SK-N-SH (cell line): ENCODE data around the gene PIAS3. TPM values are rescaled to one million over a fixed set of nuclear protein-coding genes. Genes with fewer than 3 reads are reported as not detected.

Experiments
- CTCF ChIA-PET: fragments of 300-600, 350-600 bp; formaldehyde crosslinking; extraction: SDS; loops from one replicate; lab custom pipeline; 2021; lab: Yijun Ruan, JAX
- POLR2A ChIA-PET: fragments of 350-600 bp; sonication (Branson Sonifier 250); formaldehyde crosslinking; extraction: SDS; loops from one replicate; lab custom pipeline; 2020; ENCODE audit warnings: antibody characterized with exemption, inconsistent platforms; lab: Yijun Ruan, JAX
- DNase-seq: peaks from one replicate; pipeline ENCODE4 v3.0.0; 2012
- H2AFZ ChIP-seq: fragments of 200-600 bp; sonication (generic); 2 replicates; pipeline ENCODE4 v1.8.1; 2016; ENCODE audit warnings: antibody characterized with exemption, mild to moderate bottlenecking, low read depth
- H3F3A ChIP-seq: fragments of 200-600 bp; sonication (generic); replicated peaks from 2 replicates; pipeline ENCODE3; 2016; ENCODE audit warnings: antibody characterized with exemption, mild to moderate bottlenecking; ENCODE audit not compliant: insufficient read depth
- H3K27ac ChIP-seq, 2 experiments: fragments of 200-500 bp in 1 of 2; fragments of 200-600 bp in 1 of 2; sonication (Bioruptor generic) in 1 of 2; sonication (generic), shearing (Covaris generic) in 1 of 2; 2 replicates each; pipeline versions ENCODE4 v1.5.1 to v1.6.1; 2014 to 2016; ENCODE audit warnings: low read depth in 2 of 2, inconsistent platforms in 1 of 2, low read length in 1 of 2, mild to moderate bottlenecking in 1 of 2, mixed read lengths in 1 of 2
- H3K27me3 ChIP-seq: fragments of 200-600 bp; sonication (generic), shearing (Covaris generic); 2 replicates; pipeline ENCODE4 v1.6.1; 2016; ENCODE audit warnings: mixed run types; ENCODE audit not compliant: insufficient read depth
- H3K36me3 ChIP-seq, 2 experiments: fragments of 200-500 bp in 1 of 2; fragments of 200-600 bp in 1 of 2; sonication (Bioruptor generic) in 1 of 2; sonication (generic) in 1 of 2; replicated peaks in 1 of 2; 2 replicates each; pipeline versions ENCODE3 to v1.5.1; 2014 to 2016; ENCODE audit warnings: low read length in 1 of 2, mild to moderate bottlenecking in 1 of 2; ENCODE audit not compliant: insufficient read depth in 2 of 2, control insufficient read depth in 1 of 2
- H3K4me1 ChIP-seq, 2 experiments: fragments of 200-500 bp in 1 of 2; fragments of 200-600 bp in 1 of 2; sonication (Bioruptor generic) in 1 of 2; sonication (generic), shearing (Covaris generic) in 1 of 2; 2 replicates each; pipeline versions ENCODE4 v1.5.1 to v1.6.1; 2014 to 2016; ENCODE audit warnings: low read depth in 1 of 2, low read length in 1 of 2, mixed run types in 1 of 2; ENCODE audit not compliant: insufficient read depth in 2 of 2, control insufficient read depth in 1 of 2
- H3K4me2 ChIP-seq: fragments of 200-600 bp; sonication (generic), shearing (Covaris generic); 2 replicates; pipeline ENCODE4 v1.6.1; 2017; ENCODE audit warnings: mixed run types
- H3K4me3 ChIP-seq, 2 experiments: fragments of 200-500 bp in 1 of 2; fragments of 200-600 bp in 1 of 2; sonication (Bioruptor generic) in 1 of 2; sonication (generic), shearing (Covaris generic) in 1 of 2; 2 replicates each; pipeline versions ENCODE4 v1.5.1 to v1.8.1; 2014 to 2016; ENCODE audit warnings: low read depth in 2 of 2, inconsistent platforms in 1 of 2, low read length in 1 of 2, mild to moderate bottlenecking in 1 of 2, mixed read lengths in 1 of 2, moderate library complexity in 1 of 2
- H3K79me2 ChIP-seq: fragments of 200-600 bp; sonication (generic); 2 replicates; pipeline ENCODE4 v1.8.1; 2017; ENCODE audit warnings: mild to moderate bottlenecking; ENCODE audit not compliant: insufficient read depth
- H3K9ac ChIP-seq: fragments of 200-600 bp; sonication (generic); 2 replicates; pipeline ENCODE4 v1.6.1; 2017; ENCODE audit warnings: mixed run types
- H3K9me2 ChIP-seq: fragments of 200-600 bp; sonication (generic); 2 replicates; pipeline ENCODE4 v1.6.1; 2017; ENCODE audit warnings: mixed run types
- H3K9me3 ChIP-seq: fragments of 200-600 bp; sonication (generic); 2 replicates; pipeline ENCODE4 v1.6.1; 2017; ENCODE audit warnings: mixed run types, mild to moderate bottlenecking, moderate library complexity
- H4K20me1 ChIP-seq: fragments of 200-600 bp; sonication (generic); 2 replicates; pipeline ENCODE4 v1.6.1; 2017; ENCODE audit warnings: mild to moderate bottlenecking, mixed run types; ENCODE audit not compliant: insufficient read depth
- EP300 ChIP-seq, 2 experiments: IDR thresholded peaks; 2 replicates each; pipeline versions ENCODE4 v1.4.0 to v1.6.1; 2012; ENCODE audit warnings: borderline replicate concordance in 1 of 2, low read depth in 1 of 2, low read length in 1 of 2
- GATA2 ChIP-seq: sonication (generic); formaldehyde crosslinking; IDR thresholded peaks from 2 replicates; pipeline ENCODE4 v1.5.0; 2020; ENCODE audit warnings: mild to moderate bottlenecking, missing genetic modification reagents
- NFIC ChIP-seq: IDR thresholded peaks from 2 replicates; pipeline ENCODE4 v1.4.0; 2012; ENCODE audit warnings: borderline replicate concordance
- TCF12 ChIP-seq: IDR thresholded peaks from 2 replicates; pipeline ENCODE4 v1.4.0; 2012
- TEAD4 ChIP-seq: IDR thresholded peaks from 2 replicates; pipeline ENCODE4 v1.4.0; 2012; ENCODE audit warnings: mild to moderate bottlenecking, borderline replicate concordance; ENCODE audit not compliant: insufficient read depth
- WGBS: methylation state at CpG from one replicate; pipeline ENCODE4 v1.1.6; 2017; ENCODE audit warnings: low lambda C conversion rate; 5-methylcytosine and 5-hydroxymethylcytosine counted together
- polyA plus RNA-seq, 3 experiments: library from polyadenylated mRNA; depleted of rRNA; stranded (reverse); fragments of >200 nt; gene quantifications; 2 replicates each; pipeline ENCODE4 v1.2.3, GENCODE V29; 2012
- TF ChIP-seq, protein P1 (sequence below): fragments of 150-350 bp; IDR thresholded peaks from 2 replicates; pipeline ENCODE4 v1.6.1; 2017; ENCODE audit warnings: antibody characterized with exemption, low read length, low read depth, borderline replicate concordance
- TF ChIP-seq, protein P2 (sequence below): IDR thresholded peaks from 2 replicates; pipeline ENCODE4 v1.6.1; 2012; ENCODE audit warnings: mild to moderate bottlenecking, low read depth, low read length, moderate library complexity

The PIAS3 gene
- polyA plus RNA-seq, 1 of the 3 experiments (the other 2 are of a cell fraction), result 35.5 TPM

DNA sequence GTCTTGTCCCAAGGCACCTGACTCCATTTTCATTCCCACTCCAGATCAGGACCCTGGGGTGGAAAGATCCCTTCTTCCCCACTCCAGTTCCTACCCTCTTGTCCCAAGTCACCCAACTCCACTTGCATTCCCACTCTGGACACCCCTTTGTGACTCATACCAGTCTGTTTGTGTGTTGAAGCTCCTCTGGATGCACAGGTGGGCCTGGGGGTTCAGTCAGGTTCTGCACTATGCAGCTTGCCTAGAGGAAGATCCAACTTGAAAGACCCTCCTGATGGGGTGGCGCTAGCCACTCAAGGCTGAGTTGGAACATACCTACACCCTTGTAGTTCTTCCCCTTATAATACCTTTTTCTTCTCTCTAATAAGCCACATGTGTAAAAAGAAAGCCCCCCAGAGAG, 36.6 kb upstream of the PIAS3 start (continued):
- TF ChIP-seq, protein P1, sequence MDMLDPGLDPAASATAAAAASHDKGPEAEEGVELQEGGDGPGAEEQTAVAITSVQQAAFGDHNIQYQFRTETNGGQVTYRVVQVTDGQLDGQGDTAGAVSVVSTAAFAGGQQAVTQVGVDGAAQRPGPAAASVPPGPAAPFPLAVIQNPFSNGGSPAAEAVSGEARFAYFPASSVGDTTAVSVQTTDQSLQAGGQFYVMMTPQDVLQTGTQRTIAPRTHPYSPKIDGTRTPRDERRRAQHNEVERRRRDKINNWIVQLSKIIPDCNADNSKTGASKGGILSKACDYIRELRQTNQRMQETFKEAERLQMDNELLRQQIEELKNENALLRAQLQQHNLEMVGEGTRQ, result no peak
- no peak for TF ChIP-seq GATA2 (CRISPR knock-in tag)
- no peak for TF ChIP-seq TCF12

DNA sequence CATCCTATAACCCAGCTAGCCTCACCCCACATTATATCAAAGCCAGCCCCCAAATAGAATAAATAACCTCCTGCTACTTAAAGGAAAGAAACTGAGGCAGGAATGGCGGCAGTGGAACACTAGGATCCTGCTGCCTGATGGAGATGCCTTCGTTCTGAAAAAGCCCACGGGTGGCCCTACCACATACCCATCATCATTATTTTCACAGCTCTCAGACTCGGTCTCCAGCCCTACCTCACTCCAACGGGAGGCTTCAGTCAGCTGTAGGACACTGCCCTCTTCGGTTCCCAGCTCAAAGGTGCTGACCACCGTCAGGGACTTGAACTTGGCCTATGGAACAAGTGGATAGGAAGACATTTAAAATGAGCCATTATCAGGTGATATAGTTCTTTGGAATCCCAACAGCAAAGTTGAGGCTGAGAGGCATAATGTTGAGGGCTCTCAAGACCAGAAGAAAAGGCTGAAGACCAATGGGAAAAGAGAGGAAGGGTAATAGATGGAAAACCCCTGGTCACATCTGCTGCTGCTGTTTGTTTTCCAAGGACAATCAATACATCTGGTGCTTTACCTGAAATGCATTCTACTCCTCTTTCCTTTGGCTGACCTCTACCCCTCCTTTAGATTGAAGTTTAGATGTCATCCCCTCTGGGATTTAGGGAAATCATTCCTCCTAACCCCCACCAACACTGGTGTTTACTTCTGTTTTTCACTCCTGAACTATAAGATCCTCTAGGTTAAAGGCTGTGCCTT, 34.6 kb upstream of the PIAS3 start:
- TF ChIP-seq, protein P2, sequence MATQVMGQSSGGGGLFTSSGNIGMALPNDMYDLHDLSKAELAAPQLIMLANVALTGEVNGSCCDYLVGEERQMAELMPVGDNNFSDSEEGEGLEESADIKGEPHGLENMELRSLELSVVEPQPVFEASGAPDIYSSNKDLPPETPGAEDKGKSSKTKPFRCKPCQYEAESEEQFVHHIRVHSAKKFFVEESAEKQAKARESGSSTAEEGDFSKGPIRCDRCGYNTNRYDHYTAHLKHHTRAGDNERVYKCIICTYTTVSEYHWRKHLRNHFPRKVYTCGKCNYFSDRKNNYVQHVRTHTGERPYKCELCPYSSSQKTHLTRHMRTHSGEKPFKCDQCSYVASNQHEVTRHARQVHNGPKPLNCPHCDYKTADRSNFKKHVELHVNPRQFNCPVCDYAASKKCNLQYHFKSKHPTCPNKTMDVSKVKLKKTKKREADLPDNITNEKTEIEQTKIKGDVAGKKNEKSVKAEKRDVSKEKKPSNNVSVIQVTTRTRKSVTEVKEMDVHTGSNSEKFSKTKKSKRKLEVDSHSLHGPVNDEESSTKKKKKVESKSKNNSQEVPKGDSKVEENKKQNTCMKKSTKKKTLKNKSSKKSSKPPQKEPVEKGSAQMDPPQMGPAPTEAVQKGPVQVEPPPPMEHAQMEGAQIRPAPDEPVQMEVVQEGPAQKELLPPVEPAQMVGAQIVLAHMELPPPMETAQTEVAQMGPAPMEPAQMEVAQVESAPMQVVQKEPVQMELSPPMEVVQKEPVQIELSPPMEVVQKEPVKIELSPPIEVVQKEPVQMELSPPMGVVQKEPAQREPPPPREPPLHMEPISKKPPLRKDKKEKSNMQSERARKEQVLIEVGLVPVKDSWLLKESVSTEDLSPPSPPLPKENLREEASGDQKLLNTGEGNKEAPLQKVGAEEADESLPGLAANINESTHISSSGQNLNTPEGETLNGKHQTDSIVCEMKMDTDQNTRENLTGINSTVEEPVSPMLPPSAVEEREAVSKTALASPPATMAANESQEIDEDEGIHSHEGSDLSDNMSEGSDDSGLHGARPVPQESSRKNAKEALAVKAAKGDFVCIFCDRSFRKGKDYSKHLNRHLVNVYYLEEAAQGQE, result no peak
- TF ChIP-seq EP300 (IDR thresholded peaks at IDR 0.05; ENCODE audit: borderline replicate concordance in 1 of 2, low read depth in 1 of 2, low read length in 1 of 2), result no peak
- TF ChIP-seq, all 33 proteins: peak for 0
- H3K9me2 ChIP-seq, result no peaks in the 10 kb centered on the region
- H2AFZ ChIP-seq, result no peak overlapping the region
- no peak overlapping the region for H3K9ac ChIP-seq
- H3K79me2 ChIP-seq, result no peaks in the 10 kb centered on the region
- ChIA-PET CTCF (interaction anchor here (1.8 to 11.0 kb wide), 12 partner anchors 12 to 145 kb away, joined by 6 to 281 read pairs (median 21); partner anchors contain the start of genes ITGA10, NUDT17 and PEX11B), POLR2A (interaction anchor here (1.7 kb wide), 1 partner anchor 34 kb away, joined by 7 read pairs; the partner anchor contains the start of gene RBM8A)
- no peaks in the 10 kb centered on the region for H4K20me1 ChIP-seq
- peak overlapping the region in 1 of 2 experiments; percentile 42; a peak in 1 of 4 replicates for H3K4me3 ChIP-seq
- DNase-seq, result no peak
- peaks cover 21 to 28% of the 10 kb centered on the region in 2 experiments for H3K4me1 ChIP-seq
- peaks cover 20% of the 10 kb centered on the region for H3F3A ChIP-seq
- peak overlapping the region; percentile 79 for H3K4me2 ChIP-seq
- H3K27me3 ChIP-seq, result no peaks in the 10 kb centered on the region
- no peaks in the 10 kb centered on the region for H3K9me3 ChIP-seq
- H3K36me3 ChIP-seq, result no peaks in the 10 kb centered on the region
- H3K27ac ChIP-seq, result peak overlapping the region; percentile 94 to 98; a peak in 3 of 4 replicates
- 97% methylated on average over 7 of the region's 7 CpGs for WGBS

DNA sequence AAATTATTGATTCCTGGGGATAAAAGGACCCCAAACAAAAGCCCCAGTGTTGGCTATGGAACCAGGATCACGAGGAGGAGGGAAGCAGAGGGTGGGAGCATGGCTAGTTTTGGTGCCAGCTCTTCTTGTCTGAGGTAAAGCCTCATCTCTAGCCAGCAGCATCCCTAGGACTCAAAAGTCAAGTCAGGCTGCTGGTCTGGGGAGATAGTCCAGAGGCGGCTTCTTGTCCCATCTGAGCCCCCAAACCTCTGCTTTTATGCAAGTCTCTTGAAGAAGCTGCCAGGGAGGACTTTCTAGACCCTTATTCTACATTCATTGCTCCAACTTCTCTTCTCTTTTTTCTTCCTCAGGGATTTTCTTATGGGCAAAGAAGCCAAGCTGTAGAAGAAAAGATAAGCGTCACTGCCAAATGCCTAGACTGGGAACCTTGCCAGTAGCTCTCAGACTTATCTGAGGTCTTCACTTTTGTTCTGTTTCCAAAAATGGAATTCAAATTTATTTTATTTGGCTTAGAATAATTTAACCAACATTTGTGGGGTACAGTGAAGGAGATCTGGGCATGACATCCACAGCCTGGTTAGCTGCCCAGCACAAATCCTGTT, 33.7 kb upstream of the PIAS3 start:
- H2AFZ ChIP-seq, result no peak overlapping the region; the same call in 1 of the 2 replicates
- TF ChIP-seq TEAD4 (no peak), NFIC (peak; percentile 72)
- whole genome bisulfite sequencing, result 47% methylated on average over 3 of the region's 3 CpGs
- ChIA-PET POLR2A (interaction anchor here (1.3 to 1.7 kb wide), 2 partner anchors 34 to 35 kb away, joined by 4 to 7 read pairs; partner anchors contain the start of genes PIAS3 and RBM8A), CTCF (interaction anchor here (0.7 to 11.0 kb wide), 43 partner anchors 8 to 289 kb away, joined by 3 to 281 read pairs (median 8); partner anchors contain the start of genes ANKRD34A, HJV, ITGA10 and NUDT17)
- H3K36me3 ChIP-seq, result no peaks in the 10 kb centered on the region
- peaks cover 21 to 28% of the 10 kb centered on the region in 2 experiments for H3K4me1 ChIP-seq
- H3K27ac ChIP-seq, result peak overlapping the region; percentile 94 to 98
- H4K20me1 ChIP-seq, result no peaks in the 10 kb centered on the region
- peak overlapping the region; percentile 71 for H3K9ac ChIP-seq
- no peaks in the 10 kb centered on the region for H3K9me2 ChIP-seq
- peaks cover 20% of the 10 kb centered on the region for H3F3A ChIP-seq
- peak overlapping the region; percentile 79 for H3K4me2 ChIP-seq
- no peaks in the 10 kb centered on the region for H3K79me2 ChIP-seq
- no peak for DNase-seq
- H3K9me3 ChIP-seq, result no peaks in the 10 kb centered on the region
- no peaks in the 10 kb centered on the region for H3K27me3 ChIP-seq
- H3K4me3 ChIP-seq, result peak overlapping the region; percentile 15 to 42; a peak in 3 of 4 replicates
